GM11168 (cell line): ENCODE data around the gene TRPV4.

ENCODE experiments used
- in situ Hi-C: fragments of 300-500 bp; cut with MboI; formaldehyde crosslinking; loops from one replicate; pipeline ENCODE4 v1.12.0; 2022; ENCODE audit warnings: low sequenced_read_pairs; ENCODE audit not compliant: unreplicated experiment

The TRPV4 gene

GRCh38 chr12:109830267-109830666 is 2.9 kb downstream of the TRPV4 start:
- in situ Hi-C loops, result no loop called here

DNA sequence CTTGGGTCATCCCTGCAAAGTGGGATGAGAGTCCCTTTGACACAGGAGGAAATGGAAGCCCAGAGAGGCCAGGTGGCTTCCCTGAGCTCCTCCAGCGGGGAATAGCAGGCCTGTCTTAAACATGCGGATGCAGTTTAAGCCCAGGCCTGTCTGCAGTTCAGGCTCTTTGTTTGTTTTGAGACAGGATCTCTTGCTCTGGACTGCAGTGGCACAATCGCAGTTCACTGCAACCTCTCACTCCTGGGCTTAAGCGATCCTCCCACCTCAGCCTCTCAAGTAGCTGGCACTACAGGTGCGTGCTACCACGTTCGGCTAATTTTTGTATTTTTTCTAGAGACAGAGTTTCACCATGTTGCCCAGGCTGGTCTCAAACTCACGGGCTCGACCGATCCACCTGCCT is 3.5 kb downstream of the TRPV4 start:
- in situ Hi-C loops, result no loop called here

DNA sequence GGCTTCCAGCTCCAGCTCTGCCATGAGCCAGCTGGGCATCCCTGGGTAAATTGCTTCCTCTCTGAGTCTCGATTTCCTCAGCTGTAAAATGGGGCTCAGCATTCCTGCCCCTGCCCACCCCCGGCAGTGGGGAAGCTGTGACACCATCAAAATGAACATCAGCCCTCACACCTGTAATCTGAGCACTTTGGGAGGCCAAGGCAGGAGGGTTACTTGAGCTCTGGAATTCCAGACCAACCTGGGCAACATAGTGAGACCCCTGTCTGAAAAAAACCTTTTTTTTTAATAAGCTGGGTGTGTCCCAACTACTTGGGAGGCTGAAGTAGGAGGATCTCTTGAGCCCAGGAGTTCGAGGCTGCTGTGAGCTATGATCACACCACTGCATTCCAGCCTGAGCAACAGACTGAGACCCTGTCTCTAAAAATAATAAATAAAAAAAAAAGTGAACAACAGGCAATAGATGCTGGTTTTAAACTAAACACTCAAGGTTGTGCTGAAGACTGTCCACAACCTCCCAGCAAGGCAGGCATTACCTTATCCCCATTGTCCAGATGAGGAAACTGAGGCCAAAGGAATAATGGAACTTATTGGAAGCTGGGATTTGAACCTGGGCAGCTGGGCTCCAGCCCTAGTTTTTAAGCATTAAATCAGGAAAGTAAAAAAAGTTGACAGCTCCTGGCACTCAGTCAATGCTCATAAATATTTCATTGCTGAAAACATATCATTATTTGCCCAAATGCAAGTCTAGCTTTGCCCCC is 4.3 kb downstream of the TRPV4 start:
- in situ Hi-C loops, result no loop called here

GRCh38 chr12:109827566-109828550 is 5.3 kb downstream of the TRPV4 start:
- in situ Hi-C loops, result no loop called here

DNA sequence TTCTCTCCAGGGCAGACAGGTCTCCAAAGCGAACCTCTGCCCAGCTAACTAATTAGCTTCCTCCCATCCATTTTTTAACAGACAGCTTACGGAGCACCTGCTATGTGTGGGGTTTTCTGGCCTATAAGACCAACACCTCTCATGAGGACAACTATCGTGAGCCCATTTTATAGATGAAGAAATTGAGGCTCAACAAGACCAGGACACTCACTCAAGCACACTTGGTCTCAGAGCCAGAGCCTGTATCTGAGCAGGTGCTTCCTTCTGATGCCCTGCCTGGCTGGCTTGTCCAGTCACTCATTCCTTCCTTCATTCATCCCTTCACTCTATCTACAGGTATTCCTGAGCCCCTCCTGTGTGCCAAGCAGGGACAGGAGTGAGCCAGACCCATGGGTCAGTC is 6.1 kb downstream of the TRPV4 start:
- in situ Hi-C loops, result no loop called here

DNA sequence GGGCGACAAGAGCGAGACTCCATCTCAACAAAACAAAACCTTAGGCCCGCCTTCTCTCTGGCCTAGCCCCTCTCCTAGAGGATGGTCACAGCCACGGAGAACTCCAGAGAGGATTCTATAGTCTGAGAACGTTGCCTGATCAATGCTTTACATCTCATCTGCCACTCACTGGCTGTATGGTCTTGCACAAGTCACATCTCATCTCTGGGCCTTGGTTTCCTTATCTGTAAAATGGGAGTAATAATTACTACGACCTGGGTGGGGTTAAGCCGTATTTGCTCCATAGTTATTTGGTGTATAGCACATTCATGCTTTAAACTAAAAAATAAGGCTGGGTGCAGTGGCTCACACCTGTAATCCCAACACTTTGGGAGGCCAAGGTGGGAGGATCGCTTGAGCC is 8.5 kb downstream of the TRPV4 start:
- in situ Hi-C loops, result no loop called here

DNA sequence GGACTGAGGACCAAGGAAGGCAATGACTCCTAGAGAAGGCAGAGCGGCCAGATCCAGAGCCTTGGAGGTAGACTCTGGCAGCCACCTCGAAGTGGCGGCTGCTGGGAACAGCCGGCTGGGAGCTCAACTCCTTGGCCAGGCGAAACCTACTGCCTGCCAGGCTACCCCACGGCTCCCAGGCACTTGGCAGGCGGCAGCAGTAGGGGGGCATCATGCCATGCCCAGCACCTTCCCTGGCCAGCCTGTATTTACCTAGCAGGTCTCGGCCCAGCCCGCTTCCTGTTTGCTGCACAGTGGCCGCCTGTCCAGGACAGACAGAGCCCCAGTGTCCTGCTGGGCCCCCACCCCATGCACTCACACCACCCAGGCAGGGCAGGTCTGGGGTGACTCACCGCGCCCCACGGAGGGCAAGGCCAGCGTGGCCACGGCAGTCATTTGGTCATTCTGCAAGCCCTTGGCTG is 10.2 kb downstream of the TRPV4 start:
- in situ Hi-C loops, result no loop called here

DNA sequence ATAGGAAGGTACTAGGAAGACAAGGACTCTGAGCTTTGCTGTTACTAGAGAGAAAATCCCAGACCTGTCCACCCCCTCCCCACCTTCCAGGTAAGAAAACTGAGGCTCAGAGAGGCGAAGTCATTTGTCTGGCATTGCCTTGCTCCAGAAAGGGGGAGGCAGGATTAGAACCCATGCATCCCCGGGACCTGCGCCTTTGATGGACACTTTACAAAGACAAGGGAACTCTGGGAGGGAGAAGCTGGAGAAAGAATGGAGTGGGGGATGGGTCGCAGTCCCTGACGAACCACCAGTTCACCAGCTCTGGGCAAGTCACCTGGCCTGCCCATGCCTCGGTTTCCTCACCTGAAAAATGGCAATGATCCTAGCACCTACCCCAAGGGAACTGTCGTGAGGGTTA is 10.8 kb downstream of the TRPV4 start:
- in situ Hi-C loops, result no loop called here

- in situ Hi-C loops, result no loop called here
Observed at GRCh38 chr12:109821968-109822367, 11.2 kb downstream of the TRPV4 start.

DNA sequence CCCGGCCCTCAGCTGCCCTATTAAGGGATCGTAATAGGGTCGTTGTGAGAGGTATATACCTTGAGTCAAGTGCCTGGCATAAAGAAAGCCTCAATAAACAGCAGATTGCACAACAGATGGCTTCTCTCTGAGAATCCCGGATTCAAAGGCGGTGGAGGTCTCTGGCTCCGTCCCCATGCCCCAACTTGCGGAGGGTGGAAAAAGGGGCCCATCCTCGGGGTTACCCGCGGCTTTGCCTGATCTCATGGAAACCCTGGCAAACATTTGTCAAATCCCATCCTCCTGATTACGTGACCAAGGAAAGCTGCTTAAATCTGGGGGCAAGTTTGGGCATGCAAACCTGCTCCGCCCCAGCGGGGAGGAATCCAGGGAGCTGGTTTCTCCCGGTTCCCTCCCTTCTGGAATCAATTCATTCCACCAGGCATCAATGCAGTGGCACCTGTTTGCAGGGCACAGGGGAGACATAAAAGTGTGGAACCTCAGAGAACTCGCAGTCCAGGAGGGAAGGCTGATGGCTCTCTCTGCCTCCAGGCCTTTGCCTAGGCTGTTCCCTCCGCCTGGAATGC is 12.3 kb downstream of the TRPV4 start:
- in situ Hi-C loops, result no loop called here

GRCh38 chr12:109818905-109819500 is 14.2 kb downstream of the TRPV4 start:
- in situ Hi-C loops, result no loop called here

DNA sequence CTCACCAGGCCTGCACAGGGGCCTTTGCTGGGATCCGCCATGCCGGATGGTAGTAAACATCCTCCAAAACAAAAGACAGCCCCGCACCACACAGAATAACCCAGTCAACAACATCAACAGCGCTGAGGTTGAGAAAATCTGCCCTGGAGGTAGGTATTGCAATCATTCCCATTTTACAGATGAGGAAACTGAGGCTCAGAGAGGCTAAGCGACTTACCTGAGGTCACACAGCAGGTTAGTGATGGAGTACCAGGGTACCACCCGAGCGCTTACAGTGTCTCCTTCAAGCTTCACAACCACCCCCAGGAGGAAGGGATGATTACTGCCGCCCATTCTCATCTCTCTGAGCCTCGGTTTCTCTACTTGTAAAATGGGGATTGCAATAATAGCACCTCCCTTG is 14.9 kb downstream of the TRPV4 start:
- in situ Hi-C loops, result no loop called here

DNA sequence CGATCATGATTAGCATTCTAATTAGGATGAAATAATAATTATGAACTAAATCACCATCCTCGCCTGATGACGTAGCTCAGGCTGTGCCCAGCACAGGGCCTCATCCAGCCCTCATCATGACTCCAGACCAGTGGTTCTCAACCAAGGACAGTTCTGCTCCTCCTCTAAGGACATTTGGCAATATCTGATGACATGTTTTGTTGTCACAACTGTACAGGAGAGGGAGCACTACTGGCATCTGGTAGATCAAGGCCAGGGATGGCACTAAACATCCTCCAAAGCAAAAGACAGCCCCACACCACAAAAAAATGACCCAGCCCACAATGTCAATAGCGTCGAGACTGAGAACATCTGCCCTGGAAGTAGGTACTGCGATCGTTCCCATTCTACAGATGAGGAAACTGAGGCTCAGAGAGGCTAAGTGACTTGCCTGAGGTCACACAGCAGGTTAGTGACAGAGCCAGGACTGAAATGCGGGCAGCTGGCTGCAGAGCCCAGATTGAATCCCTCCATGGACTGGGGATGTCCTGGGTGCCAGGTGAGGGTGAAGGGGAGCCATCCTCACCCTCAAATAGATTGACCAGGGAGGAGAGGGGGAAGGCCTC is 15.5 kb downstream of the TRPV4 start:
- in situ Hi-C loops, result no loop called here

- in situ Hi-C loops, result no loop called here
Observed at GRCh38 chr12:109816870-109817269, 16.3 kb downstream of the TRPV4 start.

DNA sequence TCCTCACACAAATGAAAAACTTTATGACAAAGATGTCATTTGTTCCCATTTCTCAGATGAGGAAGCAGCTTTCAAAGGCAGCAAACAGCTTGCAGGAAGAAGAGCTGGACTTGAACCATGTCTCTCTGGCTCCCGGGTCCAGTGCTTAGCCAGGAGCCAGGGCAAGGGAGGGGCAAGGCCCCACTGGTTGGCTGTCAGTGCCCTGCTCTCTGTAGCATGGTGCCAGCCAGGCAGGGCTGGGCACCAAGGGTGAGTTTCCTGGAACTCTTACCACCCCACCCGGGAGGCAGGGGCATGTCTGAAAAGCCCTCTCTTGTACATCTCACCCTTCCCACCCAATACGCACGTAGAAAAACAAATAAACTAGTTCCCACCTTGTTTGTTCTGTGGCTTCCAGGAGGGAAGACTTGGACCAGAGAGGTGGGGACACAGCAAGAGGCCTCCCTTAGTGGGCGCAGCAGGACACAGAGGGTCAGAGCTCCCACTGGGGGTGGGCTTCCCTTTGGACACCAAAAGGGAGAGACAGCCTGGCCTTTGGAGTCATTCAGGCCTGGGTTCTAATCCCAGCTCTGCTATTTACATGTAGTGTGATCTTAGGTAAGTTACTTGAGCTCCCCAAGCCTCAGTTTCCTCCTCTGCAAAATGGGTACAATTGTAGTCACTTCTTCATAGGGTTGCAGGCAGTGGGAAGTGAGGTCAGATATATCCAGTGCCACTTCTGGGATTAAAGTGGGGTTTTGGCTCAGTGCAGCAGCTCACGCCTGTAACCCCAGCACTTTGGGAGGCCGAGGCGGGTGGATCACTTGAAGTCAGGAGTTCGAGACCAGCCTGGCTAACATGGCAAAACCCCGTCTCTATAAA is 17.2 kb downstream of the TRPV4 start:
- in situ Hi-C loops, result no loop called here

- in situ Hi-C loops, result no loop called here
Observed at GRCh38 chr12:109815225-109815624, 18.0 kb downstream of the TRPV4 start.

- in situ Hi-C loops, result no loop called here
Observed at GRCh38 chr12:109814600-109815150, 18.5 kb downstream of the TRPV4 start.

GRCh38 chr12:109813810-109814416 is 19.3 kb downstream of the TRPV4 start:
- in situ Hi-C loops, result no loop called here

DNA sequence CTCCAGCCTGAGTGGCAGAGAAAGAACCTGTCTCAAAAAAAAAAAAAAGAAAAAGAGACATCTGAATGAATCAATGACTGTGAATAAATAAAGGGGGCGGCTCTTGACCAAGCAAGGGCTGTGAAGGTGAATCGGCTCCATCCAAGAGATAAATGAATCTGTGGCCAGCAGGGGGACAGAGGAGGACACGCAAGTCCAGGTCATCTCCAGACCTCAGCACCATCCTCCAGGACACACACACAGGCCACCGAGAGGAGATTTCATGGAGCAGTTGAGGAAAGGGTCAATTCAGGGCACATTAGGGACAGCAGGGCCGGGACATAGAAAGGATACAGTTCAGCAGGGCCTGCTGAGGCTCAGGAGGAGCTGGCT is 21.6 kb downstream of the TRPV4 start:
- in situ Hi-C loops, result no loop called here
